T-cell (primary cell): ENCODE data around the gene COL23A1. TPM values are rescaled to one million over a fixed set of nuclear protein-coding genes. Genes with fewer than 3 reads are reported as not detected.

Source experiments
- ATAC-seq, 4 experiments: fragments of 200-7000 bp in 3 of 4; fragments of 150-1000 bp in 1 of 4; cut with Tn5 transposase; replicated peaks in 1 of 4; 1 replicate in 3 of 4; 2 replicates in 1 of 4; pipeline ENCODE4 v1.10.0; 2021; ENCODE audit warnings: moderate library complexity in 3 of 4, mild to moderate bottlenecking in 2 of 4, moderate number of reproducible peaks in 1 of 4
- CTCF ChIA-PET, 2 donors: fragments of 300-600 bp; sonication (Branson Sonifier 250); formaldehyde crosslinking; loops; one replicate each; lab custom pipeline; 2022; ENCODE audit warnings: antibody characterized with exemption in 2 of 2; lab: Charles Lee
- POLR2A ChIA-PET, 2 donors: fragments of 300-600 bp; sonication (Branson Sonifier 250); formaldehyde crosslinking; loops; one replicate each; lab custom pipeline; 2022; ENCODE audit warnings: antibody characterized with exemption in 2 of 2; lab: Charles Lee
- DNase-seq, 35 experiments: peaks; one replicate each; pipeline versions ENCODE4 v3.0.0 to v3.0.0-alpha.2; 2013 to 2023
- H3K27ac ChIP-seq: one replicate; pipeline ENCODE4 v1.5.1; 2013; ENCODE audit warnings: low read length
- H3K27me3 ChIP-seq, 2 experiments: replicated peaks in 1 of 2; 1 replicate in 1 of 2; 2 replicates in 1 of 2; pipeline versions ENCODE4 v1.6.1 to v1.7.0; 2013; ENCODE audit warnings: low read length in 1 of 2, mixed read lengths in 1 of 2; ENCODE audit not compliant: control insufficient read depth in 2 of 2, insufficient read depth in 2 of 2; ENCODE audit errors: extremely low read depth in 1 of 2
- H3K36me3 ChIP-seq, 2 donors: 1 replicate in 1 of 2; 2 replicates in 1 of 2; pipeline versions ENCODE4 v1.6.1 to v1.7.0; 2013; ENCODE audit warnings: low read length in 1 of 2; ENCODE audit not compliant: control insufficient read depth in 2 of 2, insufficient read depth in 1 of 2; ENCODE audit errors: extremely low read depth in 1 of 2
- H3K4me1 ChIP-seq, 2 experiments: 1 replicate in 1 of 2; 2 replicates in 1 of 2; pipeline versions ENCODE4 v1.6.1 to v1.7.0; 2013; ENCODE audit warnings: low read length in 2 of 2, mixed read lengths in 1 of 2; ENCODE audit not compliant: insufficient read depth in 2 of 2, control insufficient read depth in 1 of 2; ENCODE audit errors: extremely low read depth in 1 of 2
- H3K4me3 ChIP-seq, 2 donors: 1 replicate in 1 of 2; 2 replicates in 1 of 2; pipeline versions ENCODE4 v1.5.1 to v1.7.0; 2013; ENCODE audit warnings: mild to moderate bottlenecking in 2 of 2, low read length in 1 of 2, moderate library complexity in 1 of 2; ENCODE audit not compliant: control insufficient read depth in 1 of 2; ENCODE audit errors: extremely low read depth in 1 of 2
- H3K9me3 ChIP-seq: 2 replicates; pipeline ENCODE4 v1.7.0; 2013
- H3K27ac Mint-ChIP-seq, 2 donors: one replicate each; pipeline ENCODE4 v1.8.0; 2020 to 2021; ENCODE audit warnings: mild to moderate bottlenecking in 2 of 2, mixed read lengths in 2 of 2
- H3K27me3 Mint-ChIP-seq, 2 donors: one replicate each; pipeline ENCODE4 v1.8.0; 2021 to 2022; ENCODE audit warnings: mixed read lengths in 2 of 2
- H3K36me3 Mint-ChIP-seq: one replicate; pipeline ENCODE4 v1.8.0; 2021; ENCODE audit warnings: mixed read lengths
- H3K4me1 Mint-ChIP-seq, 3 donors: one replicate each; pipeline ENCODE4 v1.8.0; 2020 to 2022; ENCODE audit warnings: mixed read lengths in 3 of 3, mild to moderate bottlenecking in 1 of 3
- H3K4me3 Mint-ChIP-seq, 3 donors: one replicate each; pipeline ENCODE4 v1.8.0; 2020 to 2022; ENCODE audit warnings: mild to moderate bottlenecking in 3 of 3, mixed read lengths in 3 of 3, moderate library complexity in 3 of 3
- H3K9me3 Mint-ChIP-seq, 3 donors: one replicate each; pipeline ENCODE4 v1.8.0; 2020 to 2022; ENCODE audit warnings: mixed read lengths in 3 of 3
- WGBS: methylation state at CpG from one replicate; pipeline ENCODE4 v1.1.5; 2013; ENCODE audit warnings: missing lambda C conversion rate; ENCODE audit not compliant: insufficient coverage; 5-methylcytosine and 5-hydroxymethylcytosine counted together
- total RNA-seq, 35 experiments: library from RNA in 6 of 35; stranded (reverse) in 6 of 35; fragments of 120-200 nt in 1 of 35; gene quantifications; one replicate each; pipeline versions ENCODE4 v1.2.1 to v1.2.4 and lab custom pipeline; 2013 to 2026

COL23A1 gene
- total RNA-seq, 5 donors from 2014 or later (not counting 1 experiment from before 2014, with no cell fraction given): 0.07 to 0.13 TPM; not detected in 3

- H3K27ac ChIP-seq: no peak overlapping the region
- no peaks in the 10 kb centered on the region for H3K36me3 ChIP-seq
- Mint-ChIP-seq H3K27me3 (peaks cover 9 to 14% of the 10 kb centered on the region in 2 donors), H3K9me3 (no peaks in the 10 kb centered on the region), H3K4me3 (no peak overlapping the region), H3K27ac (no peak overlapping the region), H3K4me1 (no peaks in the 10 kb centered on the region), H3K36me3 (no peaks in the 10 kb centered on the region)
- ATAC-seq (no peak), DNase-seq (no peak)
- H3K4me1 ChIP-seq: no peaks in the 10 kb centered on the region
- WGBS: 74% methylated on average over 14 of the region's 18 CpGs
- ChIA-PET CTCF (no interaction called here), POLR2A (no interaction called here)
- peaks cover 0 to 22% of the 10 kb centered on the region in 2 experiments for H3K27me3 ChIP-seq
- no peak overlapping the region for H3K4me3 ChIP-seq
- no peaks in the 10 kb centered on the region for H3K9me3 ChIP-seq
Measured at GRCh38 chr5:178309271-178310013, 280.8 kb downstream of the COL23A1 start.

GRCh38 chr5:178308541-178309092 is 281.6 kb downstream of the COL23A1 start:
- Mint-ChIP-seq H3K27me3 (peaks cover 9 to 17% of the 10 kb centered on the region in 2 donors), H3K9me3 (no peaks in the 10 kb centered on the region), H3K36me3 (no peaks in the 10 kb centered on the region), H3K27ac (no peak overlapping the region), H3K4me3 (no peak overlapping the region), H3K4me1 (no peaks in the 10 kb centered on the region)
- 82% methylated on average over 13 of the region's 18 CpGs for WGBS
- ChIA-PET CTCF (no interaction called here), POLR2A (no interaction called here)
- Histone ChIP-seq H3K4me3 (no peak overlapping the region), H3K4me1 (no peaks in the 10 kb centered on the region), H3K36me3 (no peaks in the 10 kb centered on the region), H3K27me3 (peaks cover 0 to 15% of the 10 kb centered on the region in 2 experiments), H3K27ac (no peak overlapping the region), H3K9me3 (no peaks in the 10 kb centered on the region)
- ATAC-seq (no peak), DNase-seq (no peak)

- Mint-ChIP-seq H3K36me3 (no peaks in the 10 kb centered on the region), H3K4me3 (no peak overlapping the region), H3K27me3 (peaks cover 9 to 15% of the 10 kb centered on the region in 2 donors), H3K9me3 (no peaks in the 10 kb centered on the region), H3K27ac (no peak overlapping the region), H3K4me1 (no peaks in the 10 kb centered on the region)
- Histone ChIP-seq H3K36me3 (no peaks in the 10 kb centered on the region), H3K4me3 (no peak overlapping the region), H3K9me3 (no peaks in the 10 kb centered on the region), H3K27me3 (peaks cover 3 to 13% of the 10 kb centered on the region in 2 experiments), H3K27ac (no peak overlapping the region), H3K4me1 (no peaks in the 10 kb centered on the region)
- CTCF ChIA-PET: no interaction called here
- ATAC-seq (no peak), DNase-seq (no peak)
- WGBS: 77% methylated on average over 23 of the region's 30 CpGs
- POLR2A ChIA-PET: no interaction called here
Measured at GRCh38 chr5:178307267-178308045, 282.7 kb downstream of the COL23A1 start.

GRCh38 chr5:178306430-178307225 is 283.6 kb downstream of the COL23A1 start:
- ATAC-seq: no peak
- peaks cover 0 to under 1% (median 0%) of the 10 kb centered on the region in 3 donors for H3K9me3 Mint-ChIP-seq
- ChIA-PET POLR2A (no interaction called here), CTCF (no interaction called here)
- H3K4me3 Mint-ChIP-seq: no peak overlapping the region
- H3K27ac Mint-ChIP-seq: no peak overlapping the region
- no peaks in the 10 kb centered on the region for H3K36me3 Mint-ChIP-seq
- H3K27me3 ChIP-seq: peaks cover 3 to 16% of the 10 kb centered on the region in 2 experiments
- no peaks in the 10 kb centered on the region for H3K9me3 ChIP-seq
- H3K4me3 ChIP-seq: no peak overlapping the region
- no peak for DNase-seq
- 61% methylated on average over 7 of the region's 23 CpGs for WGBS
- H3K36me3 ChIP-seq: no peaks in the 10 kb centered on the region
- H3K4me1 ChIP-seq: no peaks in the 10 kb centered on the region
- no peak overlapping the region for H3K27ac ChIP-seq
- peaks cover 10 to 15% of the 10 kb centered on the region in 2 donors for H3K27me3 Mint-ChIP-seq
- no peaks in the 10 kb centered on the region for H3K4me1 Mint-ChIP-seq

- Mint-ChIP-seq H3K27ac (no peak overlapping the region), H3K4me3 (no peak overlapping the region), H3K36me3 (no peaks in the 10 kb centered on the region), H3K9me3 (peaks cover 0 to 7% (median 4%) of the 10 kb centered on the region in 3 donors), H3K27me3 (peaks cover 15% of the 10 kb centered on the region in 2 donors), H3K4me1 (no peaks in the 10 kb centered on the region)
- ChIA-PET CTCF (no interaction called here), POLR2A (no interaction called here)
- H3K27ac ChIP-seq: no peak overlapping the region
- DNase-seq (no peak), ATAC-seq (no peak)
- H3K4me1 ChIP-seq: no peaks in the 10 kb centered on the region
- no peak overlapping the region for H3K4me3 ChIP-seq
- H3K27me3 ChIP-seq: peaks cover 3 to 16% of the 10 kb centered on the region in 2 experiments
- no peaks in the 10 kb centered on the region for H3K36me3 ChIP-seq
- 68% methylated on average over 15 of the region's 15 CpGs for WGBS
- no peaks in the 10 kb centered on the region for H3K9me3 ChIP-seq
Measured at GRCh38 chr5:178305801-178306200, 284.4 kb downstream of the COL23A1 start.
